ENCODE results near the gene LMO2. TPM values are rescaled to one million over a fixed set of nuclear protein-coding genes. Genes with fewer than 3 reads are reported as not detected.
"Not testable (repeated sequence)": the region's sequence is repeated elsewhere in the genome, so short reads cannot be mapped to it uniquely, and the experiment has no call there.

Gene LMO2
- total and polyA plus RNA-seq, 12 donors, result 3.9 to 16.9 (median 9.8) TPM

GRCh38 chr11:33827206-33827605 lies 64.7 kb downstream of the LMO2 start:
- no peaks in the 10 kb centered on the region for H3K36me3 ChIP-seq
- ATAC-seq (no peak), DNase-seq (no peak)
- H3K4me3 ChIP-seq, result no peak overlapping the region
- H3K27me3 ChIP-seq, result peaks cover 0 to 69% (median 39%) of the 10 kb centered on the region in 7 donors
- H3K27ac ChIP-seq, result no peak overlapping the region
- H3K9me3 ChIP-seq, result no peaks in the 10 kb centered on the region
- H3K4me1 ChIP-seq, result peaks cover 4 to 12% (median 9%) of the 10 kb centered on the region in 9 donors
- intact Hi-C loops (cut with DNase I), result loop anchor here in 7 of 10 donors (5.0 to 10.0 kb wide), 7 partner anchors 140 to 862 kb away; partner anchors contain the start of gene KIAA1549L (in 1 of the 7)
- no peak for TF ChIP-seq CTCF (IDR thresholded peaks at IDR 0.05)
- WGBS, 2 donors, result 92 to 95% methylated on average over 4 of the region's 4 CpGs

- DNase-seq (no peak), ATAC-seq (no peak)
- Histone ChIP-seq H3K9me3 (no peaks in the 10 kb centered on the region), H3K4me3 (no peak overlapping the region), H3K27ac (no peak overlapping the region), H3K4me1 (peaks cover 4 to 12% (median 9%) of the 10 kb centered on the region in 9 donors), H3K36me3 (no peaks in the 10 kb centered on the region), H3K27me3 (peaks cover 3 to 75% (median 50%) of the 10 kb centered on the region in 7 donors)
- intact Hi-C loops (cut with DNase I), result loop anchor here in 7 of 10 donors (5.0 to 10.0 kb wide), 7 partner anchors 139 to 861 kb away; partner anchors contain the start of gene KIAA1549L (in 1 of the 7)
- TF ChIP-seq CTCF (IDR thresholded peaks at IDR 0.05), result no peak
- WGBS, 2 donors, result 91 to 95% methylated on average over 3 of the region's 3 CpGs
Measured at GRCh38 chr11:33825854-33826560, 65.9 kb downstream of the LMO2 start.

- H3K36me3 ChIP-seq, H3K4me1 ChIP-seq, ATAC-seq, DNase-seq, H3K27ac ChIP-seq, H3K9me3 ChIP-seq, H3K4me3 ChIP-seq: not testable (repeated sequence)
- intact Hi-C loops (cut with DNase I), result loop anchor here in 2 of 10 donors (10.0 kb wide), 2 partner anchors 458 to 858 kb away; no protein-coding TSS in a partner anchor
- 56 to 57% methylated on average over 3 of the region's 3 CpGs for WGBS, 2 donors
- peaks cover 4 to 63% (median 40%) of the 10 kb centered on the region in 7 donors for H3K27me3 ChIP-seq
Measured at GRCh38 chr11:33822981-33823380, 68.9 kb downstream of the LMO2 start.

GRCh38 chr11:33819278-33820035 lies 72.4 kb downstream of the LMO2 start:
- no peak for TF ChIP-seq CTCF (IDR thresholded peaks at IDR 0.05)
- ATAC-seq (no peak), DNase-seq (no peak)
- Histone ChIP-seq H3K9me3 (no peaks in the 10 kb centered on the region), H3K27me3 (peaks cover 4 to 46% (median 31%) of the 10 kb centered on the region in 7 donors), H3K36me3 (no peaks in the 10 kb centered on the region), H3K4me1 (no peaks in the 10 kb centered on the region), H3K4me3 (no peak overlapping the region), H3K27ac (no peak overlapping the region)
- 65 to 69% methylated on average over 16 of the region's 16 CpGs for WGBS, 2 donors
- intact Hi-C loops (cut with DNase I), result loop anchor here in 3 of 10 donors (10.0 kb wide), 3 partner anchors 455 to 855 kb away; no protein-coding TSS in a partner anchor

Other genes with a start within 250 kb of the LMO2 start
- gene C11orf91, start 191.2 kb downstream of the LMO2 start, total RNA-seq, result 1 to 10 TPM in 1 of 10 donors, not detected in 9; 3.0 TPM
- gene C11orf91, start 191.2 kb downstream of the LMO2 start, polyA plus RNA-seq, result under 1 TPM in 1 of 2 donors, not detected in 1; 0.17 TPM
- gene CD59, start 155.7 kb downstream of the LMO2 start, total RNA-seq, result 1,000 to 10,000 TPM in 3 of 10 donors, 100 to 1,000 TPM in 7; 676 to 1,261 (median 764) TPM
- 100 to 1,000 TPM; 120 to 758 TPM for gene CD59, start 155.7 kb downstream of the LMO2 start, polyA plus RNA-seq
- gene FBXO3, start 117.6 kb downstream of the LMO2 start, total RNA-seq, result 10 to 100 TPM; 43.4 to 72.5 (median 59.5) TPM
- 10 to 100 TPM; 21.9 to 31.2 TPM for gene FBXO3, start 117.6 kb downstream of the LMO2 start, polyA plus RNA-seq
- 100 to 1,000 TPM; 103 to 142 (median 120) TPM for gene CAPRIN1, start 159.7 kb upstream of the LMO2 start, total RNA-seq
- gene CAPRIN1, start 159.7 kb upstream of the LMO2 start, polyA plus RNA-seq, result 10 to 100 TPM; 37.9 to 39.9 TPM
- gene NAT10, start 213.6 kb upstream of the LMO2 start, total RNA-seq, result 10 to 100 TPM; 16.6 to 26.4 (median 22.4) TPM
- 10 to 100 TPM; 16.2 to 21.1 TPM for gene NAT10, start 213.6 kb upstream of the LMO2 start, polyA plus RNA-seq

All from heart right ventricle (tissue), 16 donors.